DND-41 (cell line): ENCODE data around the gene DOCK9.

Experiments
- ATAC-seq: fragments of 200-7000 bp; cut with Tn5 transposase; 3 replicates; pipeline ENCODE4 v1.9.1; 2021; ENCODE audit warnings: low read depth; ENCODE audit not compliant: insufficient read depth
- DNase-seq: peaks from one replicate; pipeline ENCODE4 v3.0.0-alpha.2; 2020
- H2AFZ ChIP-seq: 2 replicates; pipeline ENCODE4 v1.6.0; 2012; ENCODE audit warnings: low read depth, low read length
- H3K27ac ChIP-seq: 2 replicates; pipeline ENCODE4 v1.5.1; 2012; ENCODE audit warnings: low read length, inconsistent platforms
- H3K27me3 ChIP-seq: fragments of 200-600 bp; sonication (generic); 2 replicates; pipeline ENCODE4 v1.6.0; 2012; ENCODE audit warnings: low read length, mild to moderate bottlenecking, inconsistent platforms; ENCODE audit not compliant: insufficient read depth, poor library complexity
- H3K36me3 ChIP-seq: 2 replicates; pipeline ENCODE4 v1.5.1; 2012; ENCODE audit warnings: low read length, inconsistent platforms; ENCODE audit not compliant: insufficient read depth
- H3K4me1 ChIP-seq: 2 replicates; pipeline ENCODE4 v1.5.1; 2012; ENCODE audit warnings: mild to moderate bottlenecking, low read length; ENCODE audit not compliant: insufficient read depth
- H3K4me2 ChIP-seq: 2 replicates; pipeline ENCODE4 v1.6.0; 2012; ENCODE audit warnings: mild to moderate bottlenecking, moderate library complexity, low read length, inconsistent platforms; ENCODE audit not compliant: insufficient read depth
- H3K4me3 ChIP-seq, 2 experiments: fragments of 200-600 bp in 1 of 2; shearing (Covaris generic) in 1 of 2; 2 replicates each; pipeline ENCODE4 v1.5.1; 2012 to 2016; ENCODE audit warnings: inconsistent platforms in 2 of 2, low read length in 2 of 2, mild to moderate bottlenecking in 2 of 2, low read depth in 1 of 2, moderate library complexity in 1 of 2
- H3K79me2 ChIP-seq: 2 replicates; pipeline ENCODE4 v1.6.0; 2012; ENCODE audit warnings: low read length, inconsistent platforms; ENCODE audit not compliant: insufficient read depth
- H3K9ac ChIP-seq: 2 replicates; pipeline ENCODE4 v1.6.0; 2012; ENCODE audit warnings: low read depth, mild to moderate bottlenecking, inconsistent platforms, low read length, moderate library complexity
- H3K9me3 ChIP-seq: 2 replicates; pipeline ENCODE4 v1.5.1; 2012; ENCODE audit warnings: low read length, moderate library complexity, mild to moderate bottlenecking, inconsistent platforms; ENCODE audit not compliant: insufficient read depth, severe bottlenecking
- H4K20me1 ChIP-seq: 2 replicates; pipeline ENCODE4 v1.6.0; 2012; ENCODE audit warnings: low read length; ENCODE audit not compliant: insufficient read depth
- CTCF ChIP-seq: IDR thresholded peaks from 2 replicates; pipeline ENCODE4 v1.5.1; 2012; ENCODE audit warnings: borderline replicate concordance, low read length, moderate library complexity, mild to moderate bottlenecking; ENCODE audit not compliant: poor library complexity, severe bottlenecking; ENCODE audit errors: extremely low read depth
- EZH2 ChIP-seq: IDR thresholded peaks from 3 replicates; pipeline ENCODE4 v1.6.1; 2012; ENCODE audit warnings: borderline replicate concordance, low read depth, mild to moderate bottlenecking, moderate library complexity, low read length, inconsistent platforms; ENCODE audit not compliant: severe bottlenecking

Gene DOCK9

GRCh38 chr13:98765996-98766519 lies 211.8 kb downstream of the DOCK9 start:
- Histone ChIP-seq H3K27me3 (no peaks in the 10 kb centered on the region), H3K4me2 (no peak overlapping the region), H3K4me1 (peaks cover 7% of the 10 kb centered on the region; the same call in 1 of the 2 replicates), H3K4me3 (no peak overlapping the region), H3K9me3 (no peaks in the 10 kb centered on the region), H4K20me1 (no peaks in the 10 kb centered on the region), H3K9ac (no peak overlapping the region), H2AFZ (no peak overlapping the region), H3K36me3 (no peaks in the 10 kb centered on the region), H3K27ac (no peak overlapping the region), H3K79me2 (no peaks in the 10 kb centered on the region)
- TF ChIP-seq EZH2, result no peak
- TF ChIP-seq CTCF, result no peak
- no peak for DNase-seq
- no peak for ATAC-seq

GRCh38 chr13:98761986-98762616 lies 215.8 kb downstream of the DOCK9 start:
- no peak; the same call in 2 of the 3 replicates for ATAC-seq
- Histone ChIP-seq H3K9ac (no peak overlapping the region), H3K4me2 (peak overlapping the region; percentile 42; the same call in 1 of the 2 replicates), H3K36me3 (no peaks in the 10 kb centered on the region), H4K20me1 (no peaks in the 10 kb centered on the region), H3K79me2 (no peaks in the 10 kb centered on the region), H3K4me1 (peaks cover 7% of the 10 kb centered on the region; the same call in 1 of the 2 replicates), H3K27ac (no peak overlapping the region), H3K27me3 (no peaks in the 10 kb centered on the region), H3K9me3 (no peaks in the 10 kb centered on the region), H3K4me3 (no peak overlapping the region), H2AFZ (peak overlapping the region; percentile 55)
- no peak for DNase-seq
- TF ChIP-seq CTCF (no peak), EZH2 (no peak)

GRCh38 chr13:98761126-98761985 lies 216.5 kb downstream of the DOCK9 start:
- H3K36me3 ChIP-seq, result no peaks in the 10 kb centered on the region
- no peaks in the 10 kb centered on the region for H4K20me1 ChIP-seq
- no peaks in the 10 kb centered on the region for H3K9me3 ChIP-seq
- no peaks in the 10 kb centered on the region for H3K27me3 ChIP-seq
- no peak overlapping the region for H3K9ac ChIP-seq
- DNase-seq (peak; percentile 40), ATAC-seq (peak; percentile 93)
- peaks cover 7% of the 10 kb centered on the region; the same call in 1 of the 2 replicates for H3K4me1 ChIP-seq
- TF ChIP-seq EZH2 (no peak), CTCF (no peak)
- H3K27ac ChIP-seq, result no peak overlapping the region
- peak overlapping the region; percentile 42; the same call in 1 of the 2 replicates for H3K4me2 ChIP-seq
- no peak overlapping the region for H3K4me3 ChIP-seq
- peak overlapping the region; percentile 55 for H2AFZ ChIP-seq
- no peaks in the 10 kb centered on the region for H3K79me2 ChIP-seq
